Measurements from ENCODE around the gene TCF3. TPM values are rescaled to one million over a fixed set of nuclear protein-coding genes. Genes with fewer than 3 reads are reported as not detected.
"Not testable (repeated sequence)": the region's sequence is repeated elsewhere in the genome, so short reads cannot be mapped to it uniquely, and the experiment has no call there.

TCF3 gene
- total and polyA plus RNA-seq, 2 experiments from 2014 or later = 76.7 to 125 TPM

DNA sequence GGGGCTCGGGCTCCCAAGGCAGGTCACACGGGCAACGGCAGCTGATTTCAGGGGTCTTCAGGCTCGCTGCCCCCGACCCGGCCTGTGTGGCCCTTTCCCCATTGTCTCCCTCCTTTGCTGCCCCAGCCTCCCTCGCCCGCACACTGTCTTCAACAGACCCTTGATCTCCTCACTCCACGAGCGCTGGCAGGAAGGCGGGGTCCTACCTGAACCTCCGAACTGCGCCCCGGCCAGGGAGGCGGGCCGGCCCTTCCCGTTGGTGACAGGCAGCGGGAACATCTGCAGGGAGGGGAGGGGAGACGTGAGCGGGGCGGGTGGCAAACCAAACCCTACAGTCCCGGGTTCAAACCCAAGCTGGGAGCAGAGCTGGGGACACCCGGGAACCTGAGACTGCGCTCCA lies 6.3 kb downstream of the TCF3 start:
- no peak overlapping the region for H2AFZ ChIP-seq
- no peaks in the 10 kb centered on the region for H3K27me3 ChIP-seq
- no peak overlapping the region for H3K27ac ChIP-seq
- peaks cover 9% of the 10 kb centered on the region for H3K4me1 ChIP-seq (ENCODE audit: insufficient read depth)
- peaks cover 60% of the 10 kb centered on the region for H3K79me2 ChIP-seq
- TF ChIP-seq EZH2phosphoT487 (IDR thresholded peaks at IDR 0.05; ENCODE audit: low read depth, severe bottlenecking, unreplicated experiment) (no peak), EZH2 (IDR thresholded peaks at IDR 0.05; ENCODE audit: borderline replicate concordance) (no peak)
- TF ChIP-seq, protein P1, sequence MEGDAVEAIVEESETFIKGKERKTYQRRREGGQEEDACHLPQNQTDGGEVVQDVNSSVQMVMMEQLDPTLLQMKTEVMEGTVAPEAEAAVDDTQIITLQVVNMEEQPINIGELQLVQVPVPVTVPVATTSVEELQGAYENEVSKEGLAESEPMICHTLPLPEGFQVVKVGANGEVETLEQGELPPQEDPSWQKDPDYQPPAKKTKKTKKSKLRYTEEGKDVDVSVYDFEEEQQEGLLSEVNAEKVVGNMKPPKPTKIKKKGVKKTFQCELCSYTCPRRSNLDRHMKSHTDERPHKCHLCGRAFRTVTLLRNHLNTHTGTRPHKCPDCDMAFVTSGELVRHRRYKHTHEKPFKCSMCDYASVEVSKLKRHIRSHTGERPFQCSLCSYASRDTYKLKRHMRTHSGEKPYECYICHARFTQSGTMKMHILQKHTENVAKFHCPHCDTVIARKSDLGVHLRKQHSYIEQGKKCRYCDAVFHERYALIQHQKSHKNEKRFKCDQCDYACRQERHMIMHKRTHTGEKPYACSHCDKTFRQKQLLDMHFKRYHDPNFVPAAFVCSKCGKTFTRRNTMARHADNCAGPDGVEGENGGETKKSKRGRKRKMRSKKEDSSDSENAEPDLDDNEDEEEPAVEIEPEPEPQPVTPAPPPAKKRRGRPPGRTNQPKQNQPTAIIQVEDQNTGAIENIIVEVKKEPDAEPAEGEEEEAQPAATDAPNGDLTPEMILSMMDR (IDR thresholded peaks at IDR 0.05; ENCODE audit: poor library complexity) = no peak
- WGBS (ENCODE audit: low lambda C conversion rate, missing lambda C conversion rate) = 94% methylated on average over 21 of the region's 24 CpGs
- H3K36me3 ChIP-seq (replicated peaks; ENCODE audit: insufficient read depth, low read depth) = no peaks in the 10 kb centered on the region
- H3K9me3 ChIP-seq (ENCODE audit: low read depth) = no peaks in the 10 kb centered on the region
- no peak for DNase-seq (ENCODE audit: low spot score)
- H4K20me1 ChIP-seq (ENCODE audit: insufficient read depth, poor library complexity, severe bottlenecking) = peaks cover 31% of the 10 kb centered on the region
- no peak overlapping the region for H3K4me2 ChIP-seq
- no peak overlapping the region for H3K4me3 ChIP-seq
- no peaks in the 10 kb centered on the region for H3K9me2 ChIP-seq (replicated peaks; ENCODE audit: insufficient read depth)

DNA sequence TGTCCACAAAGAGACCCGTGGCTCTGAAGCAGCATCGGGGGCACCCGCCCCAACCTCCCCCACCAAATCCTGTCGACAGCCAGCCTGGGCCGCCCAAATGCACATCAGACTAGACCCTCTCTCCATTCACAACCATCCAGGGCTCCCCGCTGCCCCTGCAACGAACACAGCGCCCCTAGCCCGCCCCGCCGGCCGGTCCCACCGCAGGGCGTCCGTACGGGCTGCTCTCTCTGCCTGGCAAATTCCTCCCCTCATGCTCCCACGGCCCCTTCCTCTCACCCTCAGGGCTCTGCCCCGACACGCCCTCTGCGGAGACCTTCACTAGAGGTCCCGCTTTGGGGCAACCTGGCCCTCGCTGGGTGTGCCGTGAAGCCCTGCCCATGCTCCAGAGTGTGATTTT lies 7.1 kb downstream of the TCF3 start:
- TF ChIP-seq EZH2 (IDR thresholded peaks at IDR 0.05; ENCODE audit: borderline replicate concordance) (no peak), EZH2phosphoT487 (IDR thresholded peaks at IDR 0.05; ENCODE audit: low read depth, severe bottlenecking, unreplicated experiment) (no peak)
- TF ChIP-seq, protein P1 (IDR thresholded peaks at IDR 0.05; ENCODE audit: poor library complexity) = no peak
- Histone ChIP-seq H4K20me1 (ENCODE audit: insufficient read depth, poor library complexity, severe bottlenecking) (peaks cover 22% of the 10 kb centered on the region), H3K27ac (no peak overlapping the region), H3K4me2 (no peak overlapping the region), H2AFZ (no peak overlapping the region), H3K9me2 (replicated peaks; ENCODE audit: insufficient read depth) (no peaks in the 10 kb centered on the region), H3K79me2 (peaks cover 58% of the 10 kb centered on the region), H3K27me3 (no peaks in the 10 kb centered on the region), H3K4me1 (ENCODE audit: insufficient read depth) (peaks cover 6% of the 10 kb centered on the region), H3K9me3 (ENCODE audit: low read depth) (no peaks in the 10 kb centered on the region), H3K4me3 (no peak overlapping the region), H3K36me3 (replicated peaks; ENCODE audit: insufficient read depth, low read depth) (no peaks in the 10 kb centered on the region)
- DNase-seq (ENCODE audit: low spot score) = no peak
- WGBS (ENCODE audit: low lambda C conversion rate, missing lambda C conversion rate) = 95% methylated on average over 11 of the region's 23 CpGs

DNA sequence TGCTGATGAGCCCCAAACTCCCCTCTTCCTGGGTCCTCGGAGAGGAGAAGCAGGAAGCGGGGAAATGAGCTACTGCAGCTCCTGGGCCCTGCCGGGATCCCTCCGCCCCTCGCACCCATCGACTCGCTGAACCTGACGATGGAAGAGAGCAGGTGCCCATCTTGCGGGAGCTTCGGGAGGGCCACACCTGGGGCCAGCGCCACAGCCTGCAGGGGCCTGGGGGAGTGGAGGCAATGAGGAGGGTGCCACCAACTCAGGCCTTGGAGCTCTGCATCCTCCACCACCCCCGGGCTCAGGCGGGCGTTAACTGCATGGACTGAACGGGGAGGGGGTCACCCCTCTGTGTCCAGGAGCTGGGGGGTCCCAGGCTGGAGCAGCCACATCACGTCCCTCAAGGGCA lies 8.3 kb downstream of the TCF3 start:
- no peak for TF ChIP-seq EZH2 (IDR thresholded peaks at IDR 0.05; ENCODE audit: borderline replicate concordance)
- TF ChIP-seq EZH2phosphoT487 (IDR thresholded peaks at IDR 0.05; ENCODE audit: low read depth, severe bottlenecking, unreplicated experiment) = no peak
- TF ChIP-seq, protein P1 (IDR thresholded peaks at IDR 0.05; ENCODE audit: poor library complexity) = no peak
- H3K4me3 ChIP-seq = no peak overlapping the region
- no peaks in the 10 kb centered on the region for H3K36me3 ChIP-seq (replicated peaks; ENCODE audit: insufficient read depth, low read depth)
- H3K9me3 ChIP-seq (ENCODE audit: low read depth) = no peaks in the 10 kb centered on the region
- H3K4me1 ChIP-seq (ENCODE audit: insufficient read depth) = no peaks in the 10 kb centered on the region
- H3K9me2 ChIP-seq (replicated peaks; ENCODE audit: insufficient read depth) = no peaks in the 10 kb centered on the region
- peaks cover 14% of the 10 kb centered on the region for H4K20me1 ChIP-seq (ENCODE audit: insufficient read depth, poor library complexity, severe bottlenecking)
- H2AFZ ChIP-seq = no peak overlapping the region
- no peak overlapping the region for H3K4me2 ChIP-seq
- peaks cover 57% of the 10 kb centered on the region for H3K79me2 ChIP-seq
- DNase-seq (ENCODE audit: low spot score) = no peak
- 95% methylated on average over 12 of the region's 16 CpGs for WGBS (ENCODE audit: low lambda C conversion rate, missing lambda C conversion rate)
- no peak overlapping the region for H3K27ac ChIP-seq
- H3K27me3 ChIP-seq = no peaks in the 10 kb centered on the region

DNA sequence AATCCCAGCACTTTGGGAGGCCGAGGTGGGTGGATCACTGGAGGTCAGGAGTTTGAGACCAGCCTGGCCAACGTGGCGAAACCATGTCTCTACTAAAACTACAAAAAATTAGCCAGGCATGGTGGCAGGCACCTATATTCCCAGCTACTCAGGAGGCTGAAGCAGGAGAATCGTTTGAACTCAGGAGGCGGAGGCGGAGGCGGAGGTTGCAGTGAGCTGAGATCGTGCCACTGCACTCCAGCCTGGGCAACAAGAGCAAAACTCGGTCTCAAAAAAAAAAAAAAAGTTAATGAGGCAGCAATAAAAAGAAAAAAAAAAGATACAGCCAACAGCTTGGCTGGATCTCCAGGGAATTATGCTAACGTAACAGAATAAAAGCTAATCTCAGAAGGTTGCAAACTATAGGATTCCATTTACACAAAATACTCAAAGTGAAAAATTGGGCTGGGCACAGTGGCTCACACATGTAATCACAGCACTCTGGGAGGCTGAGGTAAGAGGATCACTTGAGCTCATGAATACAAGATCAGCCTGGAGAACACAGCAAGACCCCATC lies 11.4 kb downstream of the TCF3 start:
- Histone ChIP-seq H4K20me1 (ENCODE audit: insufficient read depth, poor library complexity, severe bottlenecking) (peaks cover 15% of the 10 kb centered on the region), H3K79me2 (peaks cover 62% of the 10 kb centered on the region)
- H3K9me2 ChIP-seq (replicated peaks; ENCODE audit: insufficient read depth); H2AFZ ChIP-seq; H3K27me3 ChIP-seq; H3K36me3 ChIP-seq (replicated peaks; ENCODE audit: insufficient read depth, low read depth); H3K27ac ChIP-seq; H3K4me2 ChIP-seq; H3K9me3 ChIP-seq (ENCODE audit: low read depth); H3K4me1 ChIP-seq (ENCODE audit: insufficient read depth); H3K4me3 ChIP-seq; DNase-seq (ENCODE audit: low spot score): not testable (repeated sequence)
- 94% methylated on average over 10 of the region's 10 CpGs for WGBS (ENCODE audit: low lambda C conversion rate, missing lambda C conversion rate)

All from hepatocyte (in vitro differentiated cells).